ENCODE measurements around the gene CREG1.

GRCh38 chr1:167546935-167547334, 6.6 kb downstream of the CREG1 start:
- TF ChIP-seq POLR2A (IDR thresholded peaks at IDR 0.05) (no peak), EP300 (IDR thresholded peaks at IDR 0.05) (no peak), CTCF (IDR thresholded peaks at IDR 0.05) (no peak)
